K562 (cell line): Measurements from ENCODE around the gene ZBTB24. TPM values are rescaled to one million over a fixed set of nuclear protein-coding genes. Genes with fewer than 3 reads are reported as not detected.
A peak's percentile ranks its signal among the peaks of the same experiment; 100 is the strongest.

Source experiments
- ATAC-seq: fragments of 200-7000 bp; cut with Tn5 transposase; 3 replicates; pipeline ENCODE4 v1.9.1; 2020; ENCODE audit warnings: moderate library complexity
- BruUV-seq: library from RNA; stranded (reverse); fragments of 400-500 nt; replicated peaks from 2 replicates; lab custom pipeline; 2021; lab: Mats Ljungman, UMichigan
- CTCF ChIA-PET: fragments of 300-600 bp; formaldehyde crosslinking; extraction: SDS; loops from one replicate; lab custom pipeline; 2021; ENCODE audit warnings: low intra/inter-chr PET ratio; lab: Yijun Ruan, JAX
- POLR2A ChIA-PET: fragments of 300-600, 350-650 bp; sonication (Branson Sonifier 250); formaldehyde crosslinking; extraction: SDS; loops from one replicate; lab custom pipeline; 2021; ENCODE audit warnings: antibody characterized with exemption, inconsistent platforms; lab: Yijun Ruan, JAX
- DNase-seq, 4 experiments: peaks; one replicate each; pipeline versions ENCODE4 v3.0.0 to v3.0.0-alpha.2; 2011 to 2018; ENCODE audit warnings: low spot score in 3 of 4, mixed read lengths in 3 of 4; ENCODE audit errors: extremely low read depth in 1 of 4
- FAIRE-seq: peaks from 2 replicates; lab custom pipeline; 2011; peaks lifted over from hg19 to GRCh38; lab: Jason Lieb, UNC
- H2AFZ ChIP-seq: 2 replicates; pipeline ENCODE4 v1.6.0; 2011; ENCODE audit warnings: low read depth, low read length, control low read depth, inconsistent platforms
- H3K27ac ChIP-seq: fragments of 200-600 bp; 3 replicates; pipeline ENCODE4 v1.8.0; 2011; ENCODE audit warnings: low read depth, mild to moderate bottlenecking, control low read depth, inconsistent platforms, low read length, moderate library complexity, mixed read lengths; ENCODE audit errors: extremely low read depth
- H3K27me3 ChIP-seq, 2 experiments: fragments of 300-600 bp in 1 of 2; 2 replicates in 1 of 2; 3 replicates in 1 of 2; pipeline versions ENCODE4 v1.6.0 to v1.8.0; 2011; ENCODE audit warnings: inconsistent platforms in 2 of 2, low read length in 2 of 2, mild to moderate bottlenecking in 1 of 2, mixed read lengths in 1 of 2, moderate library complexity in 1 of 2; ENCODE audit not compliant: control insufficient read depth in 2 of 2, insufficient read depth in 2 of 2
- H3K36me3 ChIP-seq: fragments of 300-600 bp; 3 replicates; pipeline ENCODE4 v1.8.0; 2011; ENCODE audit warnings: mild to moderate bottlenecking, low read length, inconsistent platforms; ENCODE audit not compliant: control insufficient read depth, insufficient read depth
- H3K4me1 ChIP-seq, 2 experiments: fragments of 200-600 bp in 1 of 2; replicated peaks in 1 of 2; 2 replicates in 1 of 2; 3 replicates in 1 of 2; pipeline versions ENCODE4 v1.5.1 to v1.8.0; 2011; ENCODE audit warnings: inconsistent platforms in 2 of 2, low read length in 2 of 2, mild to moderate bottlenecking in 1 of 2, mixed read lengths in 1 of 2, moderate library complexity in 1 of 2; ENCODE audit not compliant: control insufficient read depth in 2 of 2, insufficient read depth in 2 of 2
- H3K4me2 ChIP-seq: 2 replicates; pipeline ENCODE4 v1.6.1; 2011; ENCODE audit warnings: low read length, control low read depth, inconsistent platforms, mixed read lengths; ENCODE audit not compliant: insufficient read depth
- H3K4me3 ChIP-seq: fragments of 200-600 bp; sonication (generic), shearing (Covaris generic); 2 replicates; pipeline ENCODE4 v1.5.1; 2016; ENCODE audit warnings: control low read depth, inconsistent platforms
- H3K79me2 ChIP-seq: fragments of 200-600 bp; 3 replicates; pipeline ENCODE4 v1.8.0; 2011; ENCODE audit warnings: low read length, inconsistent platforms; ENCODE audit not compliant: control insufficient read depth, insufficient read depth
- H3K9ac ChIP-seq, 2 experiments: 2 replicates each; pipeline versions ENCODE4 v1.6.0 to v1.6.1; 2011; ENCODE audit warnings: low read depth in 2 of 2, low read length in 2 of 2, control low read depth in 1 of 2, inconsistent platforms in 1 of 2, mild to moderate bottlenecking in 1 of 2, mixed read lengths in 1 of 2; ENCODE audit not compliant: insufficient read depth in 1 of 2
- H3K9me1 ChIP-seq: one replicate; pipeline ENCODE4 v1.6.0; 2011; ENCODE audit warnings: inconsistent platforms, mild to moderate bottlenecking, low read length, moderate library complexity; ENCODE audit not compliant: control insufficient read depth, insufficient read depth
- H3K9me3 ChIP-seq: replicated peaks from 2 replicates; pipeline ENCODE4 v1.5.1; 2011; ENCODE audit warnings: low read depth, low read length, inconsistent platforms; ENCODE audit not compliant: control insufficient read depth, insufficient read depth
- H4K20me1 ChIP-seq: replicated peaks from 2 replicates; pipeline ENCODE4 v1.6.1; 2011; ENCODE audit warnings: low read length, inconsistent platforms, mixed read lengths; ENCODE audit not compliant: control insufficient read depth, insufficient read depth
- AFF1 ChIP-seq, 2 experiments: fragments of 450-650 bp; IDR thresholded peaks; 2 replicates each; pipeline ENCODE4 v1.6.1; 2018; ENCODE audit warnings: mild to moderate bottlenecking in 2 of 2, low read depth in 1 of 2; ENCODE audit not compliant: partially characterized antibody in 2 of 2
- HCFC1 ChIP-seq: IDR thresholded peaks from 2 replicates; pipeline ENCODE4 v1.6.1; 2012; ENCODE audit warnings: low read depth, low read length, improper control_type of control experiment
- ZNF668 ChIP-seq: fragments of 250-450 bp; sonication (Bioruptor Pico); IDR thresholded peaks from 2 replicates; pipeline ENCODE4 v1.8.0; 2022; ENCODE audit warnings: mild to moderate bottlenecking, inconsistent platforms
- ZNF740 ChIP-seq, 3 experiments: fragments of 200-800 bp in 1 of 3; sonication (Bioruptor generic) in 1 of 3; sonication (generic) in 1 of 3; formaldehyde crosslinking in 1 of 3; IDR thresholded peaks; 2 replicates each; pipeline versions ENCODE4 v1.6.1 to v1.8.0; 2016 to 2022; ENCODE audit warnings: mild to moderate bottlenecking in 2 of 3, missing compliant biosample characterization in 2 of 3, missing genetic modification characterization in 2 of 3, missing genetic modification reagents in 1 of 3
- WGBS: fragments of 100-300 bp; shearing (Covaris generic); methylation state at CpG from one replicate; pipeline ENCODE4 v1.1.6; 2016; ENCODE audit warnings: low coverage, mixed read lengths; ENCODE audit not compliant: insufficient coverage; ENCODE audit errors: missing lambda C conversion rate; 5-methylcytosine and 5-hydroxymethylcytosine counted together
- in situ Hi-C: fragments of 300-500 bp; cut with MboI; formaldehyde crosslinking; loops from 4 replicates; pipeline ENCODE4 v1.15.0; 2018; ENCODE audit warnings: inconsistent platforms, mixed read lengths
- intact Hi-C: fragments of 100-400 bp; cut with micrococcal nuclease; formaldehyde crosslinking; loops from 2 replicates; pipeline ENCODE4 v1.14.2; 2022
- polyA plus RNA-seq, 8 experiments: library from polyadenylated mRNA; depleted of rRNA in 4 of 8; stranded (reverse) in 5 of 8; unstranded in 3 of 8; fragments of >200 nt; fragmentation: Nextera tagmentation in 2 of 8; fragmentation: Illumina TruSeq in 1 of 8; extraction: Ambion mirVana in 2 of 8; extraction: Trizol in 1 of 8; gene quantifications; 2 replicates each; pipeline versions ENCODE4 v1.2.1 to v1.2.3, GENCODE V29; 2011 to 2014; ENCODE audit warnings: inconsistent platforms in 1 of 8, missing spikeins in 1 of 8
- total RNA-seq, 7 experiments: library from RNA; depleted of rRNA in 6 of 7; stranded (reverse); fragments of >200 nt in 6 of 7; fragmentation: Illumina TruSeq in 2 of 7; extraction: Trizol in 2 of 7; gene quantifications; 2 replicates each; pipeline versions ENCODE4 v1.2.1 to v1.2.3, GENCODE V29; 2011 to 2021; ENCODE audit warnings: low replicate concordance in 1 of 7

The ZBTB24 gene
- total and polyA plus RNA-seq, 9 of the 15 experiments (the other 6 are each of a cell fraction or from before 2014, with no cell fraction given) = 2.0 to 16.7 (median 8.3) TPM

GRCh38 chr6:109420751-109421150, 62.3 kb downstream of the ZBTB24 start:
- TF ChIP-seq ZNF740 (CRISPR knock-in tag; IDR thresholded peaks at IDR 0.05) = 0 out of 2 replicates have a peak, but pooled peaks have one; percentile 53
- no peak for TF ChIP-seq ZNF740 (tag; IDR thresholded peaks at IDR 0.05)
- TF ChIP-seq ZNF668 = no peak
- TF ChIP-seq AFF1 (IDR thresholded peaks at IDR 0.05; ENCODE audit: low read depth in 1 of 2, partially characterized antibody in 2 of 2) = no peak
- TF ChIP-seq HCFC1 = no peak
- Histone ChIP-seq H3K9ac (no peak overlapping the region), H2AFZ (no peak overlapping the region), H3K4me1 (peaks cover 4 to 5% of the 10 kb centered on the region in 2 experiments; a peak in 3 of 5 replicates), H3K27me3 (no peaks in the 10 kb centered on the region), H3K27ac (no peak overlapping the region), H3K79me2 (no peaks in the 10 kb centered on the region), H4K20me1 (no peaks in the 10 kb centered on the region), H3K36me3 (no peaks in the 10 kb centered on the region), H3K9me3 (no peaks in the 10 kb centered on the region), H3K4me2 (no peak overlapping the region), H3K9me1 (no peaks in the 10 kb centered on the region), H3K4me3 (no peak overlapping the region)
- intact Hi-C loops = no loop called here
- BruUV-seq = no TSS peak
- CTCF ChIA-PET = no interaction called here
- FAIRE-seq (no peak), DNase-seq (no peak), ATAC-seq (peak; percentile 66)
- POLR2A ChIA-PET = interaction anchor here (0.5 to 1.6 kb wide), 3 partner anchors 16 to 244 kb away, joined by 3 read pairs; no protein-coding TSS in a partner anchor
- WGBS = 8% methylated on average over 1 of the region's 1 CpG
- in situ Hi-C loops = no loop called here
